Activated CD8-positive, alpha-beta T cell treated with anti-CD3 and anti-CD28 coated beads for 36 hours (primary cell): ENCODE results near the gene FARP2. TPM values are rescaled to one million over a fixed set of nuclear protein-coding genes. Genes with fewer than 3 reads are reported as not detected.
"Not testable (repeated sequence)": the region's sequence is repeated elsewhere in the genome, so short reads cannot be mapped to it uniquely, and the experiment has no call there.

Source experiments
- ATAC-seq: fragments of 200-7000 bp; cut with Tn5 transposase; one replicate; pipeline ENCODE4 v1.10.0; 2021; ENCODE audit warnings: mild to moderate bottlenecking, moderate library complexity
- CTCF ChIA-PET: fragments of 350-600 bp; sonication (Branson Sonifier 250); formaldehyde crosslinking; loops from one replicate; lab custom pipeline; 2021; ENCODE audit warnings: antibody characterized with exemption; lab: Charles Lee
- POLR2A ChIA-PET: fragments of 350-600 bp; sonication (Branson Sonifier 250); formaldehyde crosslinking; loops from one replicate; lab custom pipeline; 2021; ENCODE audit warnings: antibody characterized with exemption; lab: Charles Lee
- DNase-seq: peaks from one replicate; pipeline ENCODE4 v3.0.0-alpha.2; 2020
- H3K27ac Mint-ChIP-seq: one replicate; pipeline ENCODE4 v1.8.0; 2021; ENCODE audit warnings: mild to moderate bottlenecking, mixed read lengths
- H3K27me3 Mint-ChIP-seq: one replicate; pipeline ENCODE4 v1.8.0; 2021; ENCODE audit warnings: mixed read lengths
- H3K36me3 Mint-ChIP-seq: one replicate; pipeline ENCODE4 v1.8.0; 2021; ENCODE audit warnings: low read depth, mixed read lengths
- H3K4me1 Mint-ChIP-seq: one replicate; pipeline ENCODE4 v1.8.0; 2021; ENCODE audit warnings: low read depth, mixed read lengths
- H3K4me3 Mint-ChIP-seq: one replicate; pipeline ENCODE4 v1.8.0; 2021; ENCODE audit warnings: mild to moderate bottlenecking, moderate library complexity, mixed read lengths
- H3K9me3 Mint-ChIP-seq: one replicate; pipeline ENCODE4 v1.8.0; 2021; ENCODE audit warnings: mixed read lengths
- intact Hi-C: fragments of 100-400 bp; cut with micrococcal nuclease; formaldehyde crosslinking; loops from one replicate; pipeline ENCODE4 v1.10.0; 2022
- total RNA-seq, 2 experiments: library from RNA; stranded (reverse); gene quantifications; one replicate each; pipeline ENCODE4 v1.2.3, GENCODE V29; 2021
- TF ChIP-seq, protein P1 (sequence below): fragments of 200-600 bp; IDR thresholded peaks from one replicate; pipeline ENCODE4 v1.8.0; 2022; ENCODE audit warnings: antibody characterized with exemption, mild to moderate bottlenecking

Gene FARP2
- total RNA-seq, 2 experiments from 2014 or later = 31.9 to 32.8 TPM

DNA sequence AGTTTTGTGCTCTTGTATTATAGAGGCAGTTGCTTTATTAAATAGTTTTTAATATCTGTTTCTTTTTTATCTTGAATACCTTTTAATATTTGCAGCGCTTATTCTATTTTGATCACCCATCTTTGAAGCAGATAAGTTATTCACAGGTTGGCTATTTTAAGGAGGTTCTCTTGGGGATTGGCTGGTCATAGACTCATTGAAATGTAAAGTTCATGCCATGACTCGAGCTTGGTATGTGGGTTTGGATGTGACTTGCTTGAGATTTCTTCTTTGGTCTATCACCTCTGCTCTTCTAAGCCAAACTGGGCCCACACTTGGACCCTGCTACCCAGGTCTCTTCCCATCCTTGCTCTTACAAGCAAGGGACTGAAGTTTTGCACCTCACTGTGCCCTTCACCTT lies 33.6 kb downstream of the FARP2 start:
- Mint-ChIP-seq H3K9me3 (peaks cover 2% of the 10 kb centered on the region), H3K4me3 (no peak overlapping the region), H3K27me3 (no peaks in the 10 kb centered on the region), H3K27ac (no peak overlapping the region), H3K36me3 (peaks cover 10% of the 10 kb centered on the region), H3K4me1 (peaks cover 12% of the 10 kb centered on the region)
- TF ChIP-seq, protein P1, sequence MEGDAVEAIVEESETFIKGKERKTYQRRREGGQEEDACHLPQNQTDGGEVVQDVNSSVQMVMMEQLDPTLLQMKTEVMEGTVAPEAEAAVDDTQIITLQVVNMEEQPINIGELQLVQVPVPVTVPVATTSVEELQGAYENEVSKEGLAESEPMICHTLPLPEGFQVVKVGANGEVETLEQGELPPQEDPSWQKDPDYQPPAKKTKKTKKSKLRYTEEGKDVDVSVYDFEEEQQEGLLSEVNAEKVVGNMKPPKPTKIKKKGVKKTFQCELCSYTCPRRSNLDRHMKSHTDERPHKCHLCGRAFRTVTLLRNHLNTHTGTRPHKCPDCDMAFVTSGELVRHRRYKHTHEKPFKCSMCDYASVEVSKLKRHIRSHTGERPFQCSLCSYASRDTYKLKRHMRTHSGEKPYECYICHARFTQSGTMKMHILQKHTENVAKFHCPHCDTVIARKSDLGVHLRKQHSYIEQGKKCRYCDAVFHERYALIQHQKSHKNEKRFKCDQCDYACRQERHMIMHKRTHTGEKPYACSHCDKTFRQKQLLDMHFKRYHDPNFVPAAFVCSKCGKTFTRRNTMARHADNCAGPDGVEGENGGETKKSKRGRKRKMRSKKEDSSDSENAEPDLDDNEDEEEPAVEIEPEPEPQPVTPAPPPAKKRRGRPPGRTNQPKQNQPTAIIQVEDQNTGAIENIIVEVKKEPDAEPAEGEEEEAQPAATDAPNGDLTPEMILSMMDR = no peak
- ChIA-PET POLR2A (no interaction called here), CTCF (no interaction called here)
- ATAC-seq (no peak), DNase-seq (no peak)
- intact Hi-C loops = no loop called here

DNA sequence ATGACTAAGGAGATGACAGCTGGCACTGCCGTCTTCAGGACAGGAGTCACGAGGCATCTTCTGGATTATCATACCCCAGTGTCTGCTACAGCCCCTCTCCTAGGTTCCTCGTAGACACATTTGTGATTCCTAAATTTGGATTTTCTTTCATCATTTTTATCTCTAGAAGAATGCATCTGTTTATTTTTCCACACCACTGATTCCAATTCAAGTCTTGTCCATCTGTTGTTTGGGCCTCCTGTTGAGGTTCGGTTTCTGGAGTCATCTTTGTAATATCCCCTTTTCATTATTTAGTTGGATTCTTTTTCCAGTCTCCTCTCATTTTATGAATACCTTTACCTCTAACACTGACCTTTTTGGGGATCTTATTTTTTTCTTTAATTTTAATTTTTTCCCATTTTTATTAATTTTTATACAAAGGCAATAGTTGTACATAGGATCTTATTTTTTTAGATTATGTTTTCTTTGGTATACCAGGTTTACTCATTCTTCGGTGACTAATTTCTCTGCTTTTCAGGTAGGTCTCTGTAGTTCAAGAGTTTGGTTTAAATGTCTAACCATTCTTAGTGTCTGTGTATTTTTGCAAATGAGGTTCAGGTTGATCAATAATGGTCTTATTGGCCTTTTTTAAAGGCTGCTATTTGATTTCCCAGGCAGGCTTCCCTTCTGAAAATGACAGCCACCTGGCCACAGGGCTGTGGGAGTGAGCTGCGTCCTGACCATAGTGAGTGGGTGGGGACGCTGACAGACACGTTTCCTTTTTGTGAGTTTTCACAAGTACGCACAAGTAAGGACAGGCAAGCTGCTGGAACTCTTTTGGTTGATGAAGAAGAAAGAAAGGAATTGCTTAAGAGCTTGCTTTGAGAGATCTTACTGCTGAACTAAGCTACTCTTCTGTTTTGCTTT lies 34.5 kb downstream of the FARP2 start:
- TF ChIP-seq, protein P1 = no peak
- Mint-ChIP-seq H3K9me3 (peaks cover 2% of the 10 kb centered on the region), H3K36me3 (peaks cover 14% of the 10 kb centered on the region), H3K27ac (no peak overlapping the region), H3K4me1 (peaks cover 12% of the 10 kb centered on the region), H3K4me3 (no peak overlapping the region), H3K27me3 (no peaks in the 10 kb centered on the region)
- POLR2A ChIA-PET = no interaction called here
- ATAC-seq = no peak
- intact Hi-C loops = no loop called here
- DNase-seq = peak; percentile 45
- CTCF ChIA-PET = interaction anchor here (0.8 to 1.3 kb wide), 2 partner anchors 9 to 27 kb away, joined by 3 to 4 read pairs; no protein-coding TSS in a partner anchor

DNA sequence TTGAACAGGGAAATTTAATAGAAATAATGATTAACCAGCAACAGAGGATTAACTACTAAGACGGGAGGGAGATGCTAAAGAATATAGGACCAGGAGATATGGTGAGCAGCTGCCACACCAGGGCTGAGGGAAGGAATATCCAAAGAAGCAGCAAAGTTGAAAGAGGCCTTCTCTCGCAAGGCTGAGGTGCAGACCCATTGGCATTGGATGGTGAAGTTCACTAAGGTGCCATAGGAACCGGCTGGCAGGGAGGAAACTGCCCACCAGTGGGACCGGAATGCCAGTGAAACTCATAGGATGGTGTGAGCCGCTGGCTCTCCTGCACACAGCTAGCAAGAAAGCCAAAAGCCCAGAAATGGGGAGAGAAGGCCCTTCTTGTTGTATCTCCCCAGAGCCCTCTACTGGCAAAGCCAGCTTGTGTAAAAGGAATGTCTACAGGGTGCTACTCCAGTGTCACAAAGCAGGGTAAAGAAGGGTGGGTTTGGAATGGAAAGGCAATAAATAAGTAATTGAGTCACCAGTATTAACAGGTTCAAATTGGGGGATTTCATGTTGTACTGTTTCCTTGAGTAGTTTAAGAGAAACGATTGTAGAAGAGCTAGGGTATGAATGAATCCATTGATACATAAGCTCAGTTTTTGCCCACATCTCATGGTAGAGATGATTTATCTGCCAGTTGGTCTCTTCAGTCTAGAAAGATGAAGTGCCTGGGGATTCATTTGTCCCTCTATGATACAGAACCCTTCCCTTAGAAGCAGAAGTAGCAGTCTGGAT lies 36.0 kb downstream of the FARP2 start:
- CTCF ChIA-PET = interaction anchor here (1.2 to 1.3 kb wide), 2 partner anchors 29 to 44 kb away, joined by 3 read pairs; no protein-coding TSS in a partner anchor
- Mint-ChIP-seq H3K9me3 (peaks cover 2% of the 10 kb centered on the region), H3K4me1 (peaks cover 12% of the 10 kb centered on the region), H3K36me3 (peaks cover 11% of the 10 kb centered on the region), H3K27me3 (no peaks in the 10 kb centered on the region), H3K27ac (no peak overlapping the region), H3K4me3 (no peak overlapping the region)
- no peak for DNase-seq
- ATAC-seq = no peak
- intact Hi-C loops = no loop called here
- TF ChIP-seq, protein P1 = no peak
- POLR2A ChIA-PET = no interaction called here

DNA sequence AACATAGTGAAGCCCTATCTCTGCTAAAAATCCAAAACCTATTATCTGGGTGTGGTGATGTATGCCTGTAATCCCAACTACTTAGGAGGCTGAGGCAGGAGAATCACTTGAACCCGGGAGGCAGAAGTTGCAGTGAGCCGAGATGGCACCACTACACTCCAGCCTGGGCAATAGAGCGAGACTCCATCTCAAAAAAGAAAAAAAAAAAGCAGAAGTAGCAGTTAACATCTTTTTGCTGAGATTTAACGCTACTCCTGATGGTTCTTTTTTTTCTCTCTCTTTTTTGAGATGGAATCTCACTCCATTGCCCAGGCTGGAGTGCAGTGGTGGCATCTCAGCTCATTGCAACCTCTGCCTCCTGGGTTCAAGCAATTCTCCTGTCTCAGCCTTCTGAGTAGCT lies 36.7 kb downstream of the FARP2 start:
- DNase-seq, intact Hi-C loops, H3K27me3 Mint-ChIP-seq, ATAC-seq, H3K4me3 Mint-ChIP-seq, H3K9me3 Mint-ChIP-seq, H3K27ac Mint-ChIP-seq, POLR2A ChIA-PET: not testable (repeated sequence)
- CTCF ChIA-PET = interaction anchor here (1.2 kb wide), 1 partner anchor 43 kb away, joined by 3 read pairs; no protein-coding TSS in a partner anchor
- Mint-ChIP-seq H3K4me1 (peaks cover 12% of the 10 kb centered on the region), H3K36me3 (peaks cover 11% of the 10 kb centered on the region)

DNA sequence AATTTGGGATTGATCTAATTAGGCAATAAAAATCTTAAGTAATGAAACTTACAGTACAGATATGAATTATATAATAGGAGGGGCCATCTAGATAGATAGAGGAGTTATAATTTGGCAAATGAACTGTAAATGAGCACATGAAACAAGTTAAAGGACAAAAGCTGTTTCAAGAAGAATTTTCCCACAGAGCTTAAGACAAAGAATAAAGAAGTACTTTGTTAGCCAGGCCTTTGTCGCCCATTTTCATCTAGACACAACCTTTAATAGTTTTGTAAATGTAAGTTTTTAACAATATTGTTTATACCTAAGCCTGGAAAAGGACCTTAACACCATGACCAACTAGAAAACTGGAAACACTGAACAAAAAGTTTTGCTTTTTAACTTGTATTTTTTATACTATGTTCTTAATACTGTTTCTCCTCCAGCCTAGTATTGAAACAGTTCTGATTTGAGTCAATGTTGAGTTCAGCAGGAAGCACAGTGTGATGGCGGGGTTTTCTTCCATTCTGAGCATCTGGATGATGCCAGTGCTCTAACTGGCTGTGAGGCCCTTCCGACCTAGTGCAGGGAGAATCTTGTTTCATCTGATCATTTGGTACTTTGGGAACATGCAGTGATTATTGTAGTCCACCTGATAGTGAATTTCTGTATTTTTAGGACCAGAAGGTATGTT lies 37.6 kb downstream of the FARP2 start:
- peaks cover 12% of the 10 kb centered on the region for H3K4me1 Mint-ChIP-seq
- ChIA-PET CTCF (interaction anchor here (1.0 kb wide), 1 partner anchor 205 kb away, joined by 3 read pairs; no protein-coding TSS in a partner anchor), POLR2A (no interaction called here)
- H3K9me3 Mint-ChIP-seq = no peaks in the 10 kb centered on the region
- ATAC-seq = no peak
- TF ChIP-seq, protein P1 = no peak
- H3K27me3 Mint-ChIP-seq = no peaks in the 10 kb centered on the region
- no peak for DNase-seq
- no peak overlapping the region for H3K4me3 Mint-ChIP-seq
- peaks cover 9% of the 10 kb centered on the region for H3K36me3 Mint-ChIP-seq
- intact Hi-C loops = no loop called here
- no peak overlapping the region for H3K27ac Mint-ChIP-seq

DNA sequence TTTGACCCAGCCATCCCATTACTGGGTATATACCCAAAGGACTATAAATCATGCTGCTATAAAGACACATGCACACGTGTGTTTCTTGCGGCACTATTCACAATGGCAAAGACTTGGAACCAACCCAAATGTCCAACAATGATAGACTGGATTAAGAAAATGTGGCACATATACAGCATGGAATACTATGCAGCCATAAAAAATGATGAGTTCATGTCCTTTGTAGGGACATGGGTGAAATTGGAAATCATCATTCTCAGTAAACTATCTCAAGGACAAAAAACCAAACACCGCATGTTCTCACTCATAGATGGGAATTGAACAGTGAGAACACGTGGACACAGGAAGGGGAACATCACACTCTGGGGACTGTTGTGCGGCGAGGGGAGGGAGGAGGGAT lies 40.7 kb downstream of the FARP2 start:
- H3K4me1 Mint-ChIP-seq, H3K36me3 Mint-ChIP-seq, DNase-seq, H3K27ac Mint-ChIP-seq, H3K27me3 Mint-ChIP-seq, CTCF ChIA-PET, intact Hi-C loops, POLR2A ChIA-PET, H3K4me3 Mint-ChIP-seq, ATAC-seq, H3K9me3 Mint-ChIP-seq: not testable (repeated sequence)
